Fibroblast of skin of scalp (primary cell): Measurements from ENCODE around the gene HSD17B14. TPM values are rescaled to one million over a fixed set of nuclear protein-coding genes. Genes with fewer than 3 reads are reported as not detected.
"Not testable (repeated sequence)": the region's sequence is repeated elsewhere in the genome, so short reads cannot be mapped to it uniquely, and the experiment has no call there.

ENCODE experiments used
- DNase-seq: peaks from one replicate; pipeline ENCODE4 v3.0.0-alpha.2; 2013
- polyA plus RNA-seq, 2 experiments: library from polyadenylated mRNA; unstranded; fragments of 120-200 nt; gene quantifications; one replicate each; pipeline ENCODE4 v1.2.1, GENCODE V29; 2013; ENCODE audit not compliant: insufficient read length in 2 of 2

Gene HSD17B14
- polyA plus RNA-seq (2013, experiment 1 of 2; ENCODE audit: insufficient read length) = 6.0 TPM
- 7.6 TPM for polyA plus RNA-seq (2013, experiment 2 of 2; ENCODE audit: insufficient read length)

DNA sequence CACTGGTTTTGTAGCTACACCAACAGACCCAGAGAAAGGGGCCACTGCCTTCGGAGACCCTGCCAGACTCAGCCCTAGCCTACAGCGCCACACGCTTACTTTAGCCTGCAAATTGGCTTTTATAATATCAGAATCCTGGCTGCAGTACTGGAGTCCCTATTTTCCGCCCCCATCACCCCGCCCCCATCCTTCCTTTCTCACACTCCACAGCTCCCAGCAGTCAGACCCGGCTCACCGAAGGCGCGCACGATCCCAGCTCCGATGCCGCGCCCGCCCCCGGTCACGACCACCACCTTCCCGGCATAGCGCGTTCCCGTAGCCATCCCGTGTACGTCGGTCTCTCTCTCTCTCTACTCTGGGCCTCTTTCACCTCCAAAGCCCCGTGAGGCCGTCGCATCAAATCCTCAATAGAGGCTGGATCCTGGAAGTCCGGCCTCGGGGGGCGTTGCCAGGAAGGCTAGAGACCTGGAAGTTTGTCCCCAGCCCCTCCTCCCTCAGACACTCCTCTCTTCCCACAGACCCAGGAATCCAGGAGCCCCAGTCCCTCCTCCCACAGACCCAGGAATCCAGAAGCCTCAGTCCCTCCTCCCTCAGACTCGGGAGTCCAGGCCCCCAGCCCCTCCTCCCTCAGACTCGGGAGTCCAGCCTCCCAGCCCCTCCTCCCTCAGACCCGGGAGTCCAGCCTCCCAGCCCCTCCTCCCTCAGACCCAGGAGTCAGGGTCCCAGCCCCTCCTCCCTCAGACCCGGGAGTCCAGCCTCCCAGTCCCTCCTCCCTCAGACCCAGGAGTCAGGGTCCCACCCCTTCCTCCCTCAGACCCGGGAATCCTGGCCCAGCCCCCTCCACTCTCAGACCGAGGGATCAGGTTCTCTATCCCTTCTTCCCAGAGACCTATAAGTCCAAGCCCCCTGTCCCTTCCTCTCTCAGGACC lies at the start of gene HSD17B14:
HSD17B14 (minus strand) TSS at position 403 of the 929 bp plus-strand sequence; CDS start at position 323, 80 bp downstream.
- peak; percentile 68 for DNase-seq

DNA sequence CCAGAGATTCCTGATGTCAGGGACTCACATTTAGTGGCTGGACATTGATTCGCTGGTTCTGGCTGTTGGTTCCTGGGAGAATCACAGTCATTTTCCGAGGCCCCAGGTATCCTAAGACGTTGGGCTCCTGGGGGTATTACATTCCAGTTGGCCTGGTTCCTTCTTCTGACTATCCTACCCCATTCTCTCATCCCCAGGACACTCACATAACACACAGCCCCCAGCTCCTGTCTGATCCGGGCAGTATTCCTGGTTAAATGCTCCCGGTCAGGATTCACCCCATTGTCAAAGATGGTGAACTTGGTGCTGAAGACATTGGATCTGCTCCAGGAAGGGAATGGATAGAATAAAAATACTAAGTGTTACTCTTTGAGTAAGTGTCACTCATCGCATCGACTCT lies 47.4 kb upstream of the HSD17B14 start:
- DNase-seq = no peak

DNA sequence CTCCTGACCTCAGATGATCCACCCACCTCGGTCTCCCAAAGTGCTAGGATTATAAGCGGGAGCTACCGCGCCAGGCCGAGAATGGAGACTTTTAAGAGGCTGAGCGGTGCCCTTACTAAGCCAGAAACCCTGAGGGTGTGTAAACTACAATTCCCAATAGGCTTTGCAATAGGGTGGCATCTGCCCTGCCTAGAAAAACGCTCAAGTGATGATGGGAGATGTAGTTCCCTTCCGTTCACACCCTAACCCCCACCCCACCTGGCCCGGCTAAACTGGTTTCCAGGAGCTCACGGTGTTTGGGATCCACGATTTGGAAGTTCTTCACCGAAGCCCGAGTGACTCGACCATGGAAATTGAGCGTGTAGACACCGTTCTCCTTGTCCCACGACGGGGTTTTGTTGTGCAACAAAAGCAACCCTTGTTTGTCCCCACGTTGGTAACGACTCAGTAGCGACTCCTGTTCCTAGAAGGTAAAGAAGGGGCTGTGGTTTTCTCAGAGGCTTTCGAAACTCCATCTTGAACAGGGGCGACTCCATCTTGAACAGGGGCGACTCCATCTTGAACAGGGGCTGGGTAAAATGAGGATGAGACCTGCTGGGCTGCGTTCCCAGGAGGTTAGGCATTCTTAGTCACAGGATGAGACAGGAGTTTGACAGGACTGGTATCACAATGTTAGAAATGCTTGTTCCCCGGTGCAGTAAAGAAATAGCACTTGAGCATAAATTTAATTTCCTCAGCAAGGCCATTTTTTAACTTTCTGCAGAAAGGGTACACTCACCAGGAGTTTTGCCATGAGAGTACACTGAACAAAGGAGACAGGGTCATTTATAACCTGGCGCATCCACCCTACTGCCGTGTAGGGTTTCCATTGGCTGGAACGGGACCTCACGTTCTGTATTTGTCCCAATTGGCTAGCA lies 45.7 kb upstream of the HSD17B14 start:
- no peak for DNase-seq

DNA sequence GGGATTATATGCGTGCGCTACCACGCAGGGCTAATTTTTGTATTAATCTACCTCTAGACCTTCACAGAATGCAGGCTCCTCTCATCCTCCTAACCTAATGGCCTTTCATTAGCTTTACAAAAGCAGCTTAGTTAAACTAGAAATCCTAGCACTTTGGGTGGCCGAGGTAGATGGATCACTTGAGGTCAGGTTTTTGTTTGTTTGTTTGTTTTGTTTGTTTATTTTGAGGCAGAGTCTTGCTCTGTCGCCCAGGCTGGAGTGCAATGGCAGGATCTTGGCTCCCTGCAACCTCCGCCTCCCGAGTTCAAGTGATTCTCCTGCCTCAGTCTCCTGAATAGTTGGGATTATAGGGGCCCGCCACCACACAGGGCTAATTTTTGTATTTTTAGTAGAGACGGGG lies 43.4 kb upstream of the HSD17B14 start:
- DNase-seq = not testable (repeated sequence)

DNA sequence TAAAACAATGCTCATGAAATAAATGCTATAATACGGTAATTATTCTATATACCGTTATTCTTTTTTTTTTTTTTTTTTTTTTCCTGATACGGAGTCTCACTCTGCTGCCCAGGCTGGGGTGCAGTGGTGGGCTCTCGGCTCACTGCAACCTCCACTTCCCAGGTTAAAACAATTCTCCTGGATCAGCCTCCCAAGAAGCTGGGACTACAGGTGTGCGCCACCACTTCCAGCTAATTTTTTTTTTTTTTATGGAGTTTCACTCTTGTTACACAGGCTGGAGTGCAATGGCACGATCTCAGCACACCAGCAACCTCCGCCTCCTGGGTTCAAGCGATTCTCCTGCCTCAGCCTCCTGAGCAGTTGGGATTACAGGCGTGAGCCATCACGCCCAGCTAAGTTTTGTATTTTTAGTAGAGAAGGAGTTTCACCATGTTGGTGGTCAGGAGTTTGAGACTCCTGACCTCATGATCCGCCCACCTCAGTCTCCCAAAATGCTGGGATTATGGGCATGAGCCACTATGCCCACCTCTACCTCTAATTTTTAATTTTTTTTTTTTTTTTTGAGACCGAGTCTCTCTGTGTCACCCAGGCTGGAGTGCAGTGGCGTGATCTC lies 42.8 kb upstream of the HSD17B14 start:
- DNase-seq = no peak

DNA sequence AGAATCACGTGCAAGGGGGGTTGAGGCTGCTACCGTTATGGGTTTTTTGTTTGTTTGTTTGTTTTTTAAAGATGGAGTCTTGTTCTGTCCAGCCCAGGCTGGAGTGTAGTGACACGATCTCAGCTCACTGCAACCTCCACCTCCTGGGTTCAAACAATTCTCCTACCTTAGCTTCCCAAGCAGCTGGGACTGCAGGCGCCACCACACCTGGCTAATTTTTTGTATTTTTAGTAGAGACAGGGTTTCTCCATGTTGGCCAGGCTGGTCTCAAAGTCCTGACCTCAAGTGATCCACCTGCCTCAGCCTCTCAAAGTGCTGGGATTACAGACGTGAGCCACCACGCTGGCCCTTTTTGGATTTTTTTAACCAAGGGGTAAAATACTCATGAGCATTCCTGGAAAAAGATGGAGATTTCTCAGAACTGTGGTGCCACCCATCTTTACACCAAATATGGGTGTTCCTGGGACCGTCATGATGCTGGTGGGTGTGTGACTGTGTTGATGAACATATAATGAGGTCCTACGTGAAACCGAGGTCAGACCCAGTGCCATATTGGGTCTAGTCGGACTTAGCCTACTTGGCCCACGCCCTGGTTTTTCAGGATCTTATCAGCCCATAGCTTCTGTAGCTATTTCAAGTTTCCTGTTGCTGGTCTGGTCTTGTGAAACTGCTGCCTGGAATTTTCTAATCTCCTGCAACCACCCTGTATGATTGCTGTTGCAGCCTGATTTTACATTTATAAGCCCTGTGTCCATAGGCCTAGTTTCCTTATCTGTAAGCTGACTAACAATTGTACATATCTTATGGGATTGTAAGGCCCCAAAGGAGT lies 42.1 kb upstream of the HSD17B14 start:
- peak; percentile 44 for DNase-seq

DNA sequence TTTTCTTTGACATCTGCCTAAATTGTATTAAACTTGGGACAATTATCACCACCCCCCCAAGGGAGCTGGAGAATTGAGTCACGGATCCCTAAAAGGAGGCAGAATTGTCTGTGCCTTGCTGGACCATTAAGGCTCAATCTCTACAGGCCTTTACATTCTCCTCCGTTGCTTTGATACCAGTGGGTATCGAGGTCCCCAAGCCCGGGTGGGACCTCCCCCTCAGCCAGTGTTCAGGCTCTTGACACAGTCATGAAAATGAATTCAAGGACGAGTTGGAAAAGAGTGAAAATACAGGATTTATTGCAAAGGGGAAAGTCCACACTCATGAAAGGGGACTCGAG lies 41.5 kb upstream of the HSD17B14 start:
- no peak for DNase-seq

DNA sequence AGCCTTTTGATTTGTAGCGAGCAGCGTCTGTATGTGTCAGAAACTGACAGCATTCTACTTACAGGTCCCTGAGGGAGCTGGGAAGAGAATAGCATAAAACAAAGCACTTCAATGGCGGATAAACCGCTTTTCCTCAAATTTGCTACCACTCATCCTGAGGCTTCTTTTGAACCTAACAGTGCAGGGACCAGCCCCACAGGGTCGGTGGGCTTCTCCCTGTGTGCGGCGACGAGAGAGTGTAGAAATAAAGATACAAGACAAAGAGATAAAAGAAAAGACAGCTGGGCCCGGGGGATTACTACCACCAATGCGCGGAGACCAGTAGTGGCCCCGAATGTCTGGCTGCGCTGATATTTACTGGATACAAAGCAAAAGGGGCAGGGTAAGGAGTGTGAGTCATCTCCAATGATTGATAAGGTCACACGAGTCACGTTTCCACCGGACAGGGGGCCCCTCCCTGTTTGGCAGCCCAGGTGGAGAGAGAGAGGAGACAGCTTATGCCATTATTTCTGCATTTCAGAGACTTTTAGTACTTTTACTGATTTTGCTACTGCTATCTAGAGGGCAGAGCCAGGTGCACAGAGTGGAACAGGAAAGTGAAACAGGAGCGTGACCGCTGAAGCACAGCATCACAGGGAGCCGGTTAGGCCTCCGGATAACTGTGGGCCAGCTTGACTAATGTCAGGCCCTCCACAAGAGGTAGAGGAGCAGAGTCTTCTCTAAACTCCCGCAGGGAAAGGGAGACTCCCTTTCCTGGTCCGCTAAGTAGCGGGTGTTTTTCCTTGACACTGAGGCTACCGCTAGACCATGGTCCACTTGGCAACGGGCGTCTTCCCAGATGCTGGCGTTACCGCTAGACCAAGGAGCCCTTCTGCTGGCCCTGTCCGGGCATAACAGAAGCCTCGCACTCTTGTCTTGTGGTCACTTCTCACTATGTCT lies 40.0 kb upstream of the HSD17B14 start:
- DNase-seq = not testable (repeated sequence)

DNA sequence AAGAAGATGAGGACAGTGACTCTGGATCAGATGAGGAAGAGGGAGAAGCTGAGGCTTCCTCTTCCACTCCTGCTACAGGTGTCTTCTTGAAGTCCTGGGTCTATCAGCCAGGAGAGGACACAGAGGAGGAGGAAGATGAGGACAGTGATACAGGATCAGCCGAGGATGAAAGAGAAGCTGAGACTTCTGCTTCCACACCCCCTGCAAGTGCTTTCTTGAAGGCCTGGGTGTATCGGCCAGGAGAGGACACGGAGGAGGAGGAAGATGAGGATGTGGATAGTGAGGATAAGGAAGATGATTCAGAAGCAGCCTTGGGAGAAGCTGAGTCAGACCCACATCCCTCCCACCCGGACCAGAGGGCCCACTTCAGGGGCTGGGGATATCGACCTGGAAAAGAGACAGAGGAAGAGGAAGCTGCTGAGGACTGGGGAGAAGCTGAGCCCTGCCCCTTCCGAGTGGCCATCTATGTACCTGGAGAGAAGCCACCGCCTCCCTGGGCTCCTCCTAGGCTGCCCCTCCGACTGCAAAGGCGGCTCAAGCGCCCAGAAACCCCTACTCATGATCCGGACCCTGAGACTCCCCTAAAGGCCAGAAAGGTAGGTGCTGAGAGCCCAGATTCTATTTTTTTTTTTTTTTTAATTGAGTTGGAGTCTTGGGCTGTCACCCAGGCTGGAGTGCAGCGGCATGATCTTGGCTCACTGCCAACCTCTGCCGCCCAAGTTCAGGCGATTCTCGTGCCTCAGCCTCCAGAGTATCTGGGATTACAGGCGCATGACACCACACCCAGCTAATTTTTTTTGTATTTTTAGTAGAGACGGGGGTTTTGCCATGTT lies 38.2 kb upstream of the HSD17B14 start:
- DNase-seq = peak; percentile 76

DNA sequence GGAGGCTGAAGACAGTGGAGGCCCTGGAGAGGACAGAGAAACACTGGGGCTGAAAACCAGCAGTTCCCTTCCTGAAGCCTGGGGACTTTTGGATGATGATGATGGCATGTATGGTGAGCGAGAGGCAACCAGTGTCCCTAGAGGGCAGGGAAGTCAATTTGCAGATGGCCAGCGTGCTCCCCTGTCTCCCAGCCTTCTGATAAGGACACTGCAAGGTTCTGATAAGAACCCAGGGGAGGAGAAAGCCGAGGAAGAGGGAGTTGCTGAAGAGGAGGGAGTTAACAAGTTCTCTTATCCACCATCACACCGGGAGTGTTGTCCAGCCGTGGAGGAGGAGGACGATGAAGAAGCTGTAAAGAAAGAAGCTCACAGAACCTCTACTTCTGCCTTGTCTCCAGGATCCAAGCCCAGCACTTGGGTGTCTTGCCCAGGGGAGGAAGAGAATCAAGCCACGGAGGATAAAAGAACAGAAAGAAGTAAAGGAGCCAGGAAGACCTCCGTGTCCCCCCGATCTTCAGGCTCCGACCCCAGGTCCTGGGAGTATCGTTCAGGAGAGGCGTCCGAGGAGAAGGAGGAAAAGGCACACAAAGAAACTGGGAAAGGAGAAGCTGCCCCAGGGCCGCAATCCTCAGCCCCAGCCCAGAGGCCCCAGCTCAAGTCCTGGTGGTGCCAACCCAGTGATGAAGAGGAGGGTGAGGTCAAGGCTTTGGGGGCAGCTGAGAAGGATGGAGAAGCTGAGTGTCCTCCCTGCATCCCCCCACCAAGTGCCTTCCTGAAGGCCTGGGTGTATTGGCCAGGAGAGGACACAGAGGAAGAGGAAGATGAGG lies 37.4 kb upstream of the HSD17B14 start:
- DNase-seq = no peak

DNA sequence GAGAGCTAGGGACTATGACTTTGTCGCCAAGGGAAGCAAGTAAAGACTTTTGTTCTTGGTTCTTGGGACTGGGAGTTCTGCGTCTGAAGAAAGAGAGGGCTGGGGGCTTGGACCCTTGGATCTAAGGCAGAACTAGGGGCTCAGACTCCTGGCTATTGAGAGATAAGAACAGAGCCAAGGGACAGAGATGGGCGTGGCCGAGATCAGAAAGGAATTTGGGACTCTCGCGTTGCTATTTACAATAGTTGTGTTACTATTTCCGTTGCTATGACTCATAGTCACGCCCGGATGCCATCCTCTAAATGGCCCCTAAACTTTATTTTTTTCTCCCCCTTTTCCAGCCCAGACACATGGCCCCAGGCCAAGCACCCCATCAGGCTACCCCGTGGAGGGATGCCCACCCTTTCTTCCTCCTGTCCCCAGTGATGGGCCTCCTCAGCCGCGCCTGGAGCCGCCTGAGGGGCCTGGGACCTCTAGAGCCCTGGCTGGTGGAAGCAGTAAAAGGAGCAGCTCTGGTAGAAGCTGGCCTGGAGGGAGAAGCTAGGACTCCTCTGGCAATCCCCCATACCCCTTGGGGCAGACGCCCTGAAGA lies 36.7 kb upstream of the HSD17B14 start:
- peak; percentile 95 for DNase-seq

DNA sequence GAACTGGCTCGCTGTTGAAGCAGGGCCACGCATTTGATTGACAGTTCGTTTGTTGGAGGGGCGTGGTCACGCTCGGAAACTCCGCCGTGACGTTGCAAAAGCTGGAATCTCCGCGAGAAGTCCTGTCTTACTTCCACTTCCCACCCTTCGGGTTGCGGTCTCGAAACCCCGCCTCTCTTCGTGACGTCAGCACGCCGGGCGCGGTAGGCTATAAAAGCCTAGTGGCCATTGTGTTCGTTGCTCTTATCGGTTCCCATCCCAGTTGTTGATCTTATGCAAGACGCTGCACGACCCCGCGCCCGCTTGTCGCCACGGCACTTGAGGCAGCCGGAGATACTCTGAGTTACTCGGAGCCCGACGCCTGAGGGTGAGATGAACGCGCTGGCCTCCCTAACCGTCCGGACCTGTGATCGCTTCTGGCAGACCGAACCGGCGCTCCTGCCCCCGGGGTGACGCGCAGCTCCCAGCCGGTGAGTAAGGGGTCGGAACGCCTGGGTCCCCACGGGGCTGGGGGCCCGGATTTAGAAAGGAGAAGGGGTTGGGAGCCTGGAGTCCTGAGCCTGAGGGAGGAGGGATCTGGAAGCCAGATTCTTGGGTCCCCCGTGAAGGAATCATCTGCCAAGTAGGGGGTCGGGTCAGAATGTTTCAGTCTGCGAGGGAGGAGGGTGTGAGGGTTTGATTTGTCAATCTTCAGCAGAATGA lies 36.0 kb upstream of the HSD17B14 start, which contains the start of gene PPP1R15A:
PPP1R15A (plus strand) TSS at position 240 of the 702 bp plus-strand sequence. CDS start 813 bp downstream, outside the sequence.
- DNase-seq = peak; percentile 97

DNA sequence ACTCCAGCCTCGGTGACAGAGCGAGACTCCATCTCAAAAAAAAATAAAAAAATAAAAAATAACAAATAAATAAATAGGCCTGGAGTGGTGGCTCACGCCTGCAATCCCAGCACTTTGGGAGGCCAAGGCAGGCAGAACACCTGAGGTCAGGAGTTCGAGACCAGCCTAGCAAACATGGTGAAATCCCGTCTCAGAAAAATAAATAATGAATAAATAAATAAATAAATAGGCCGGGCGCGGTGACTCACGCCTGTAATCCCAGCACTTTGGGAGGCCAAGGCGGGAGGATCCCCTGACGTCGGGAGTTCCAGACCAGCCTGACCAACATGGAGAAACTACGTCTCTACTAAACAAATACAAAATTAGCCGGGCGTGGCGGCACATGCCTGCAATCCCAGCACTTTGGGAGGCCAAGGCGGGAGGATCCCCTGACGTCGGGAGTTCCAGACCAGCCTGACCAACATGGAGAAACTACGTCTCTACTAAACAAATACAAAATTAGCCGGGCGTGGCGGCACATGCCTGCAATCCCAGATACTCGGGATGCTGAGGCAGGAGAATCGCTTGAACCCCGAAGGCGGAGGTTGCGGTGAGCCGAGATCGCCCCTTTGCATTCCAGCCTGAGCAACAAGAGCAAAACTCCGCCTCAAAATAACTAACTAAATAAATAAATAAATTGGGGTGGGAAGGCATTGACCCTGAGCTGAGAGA lies 35.3 kb upstream of the HSD17B14 start:
- not testable (repeated sequence) for DNase-seq

DNA sequence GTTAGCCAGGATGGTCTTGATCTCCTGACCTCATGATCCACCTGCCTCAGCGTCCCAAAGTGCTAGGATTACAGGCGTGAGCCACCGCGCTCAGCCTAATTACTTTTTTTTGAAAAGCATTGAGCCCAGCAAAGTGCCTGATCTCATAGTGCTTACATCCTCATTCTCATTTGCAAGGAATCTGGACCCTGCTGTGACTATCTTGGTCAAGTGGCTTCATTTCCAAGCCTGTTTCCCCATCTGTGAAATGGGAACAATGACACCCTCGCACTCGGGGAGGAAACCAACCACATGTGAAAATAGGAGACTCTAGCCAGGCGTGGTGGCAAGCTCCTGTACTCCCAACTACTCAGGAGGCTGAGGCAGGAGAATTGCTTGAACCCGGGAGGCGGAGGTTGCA lies 33.8 kb upstream of the HSD17B14 start:
- DNase-seq = no peak

DNA sequence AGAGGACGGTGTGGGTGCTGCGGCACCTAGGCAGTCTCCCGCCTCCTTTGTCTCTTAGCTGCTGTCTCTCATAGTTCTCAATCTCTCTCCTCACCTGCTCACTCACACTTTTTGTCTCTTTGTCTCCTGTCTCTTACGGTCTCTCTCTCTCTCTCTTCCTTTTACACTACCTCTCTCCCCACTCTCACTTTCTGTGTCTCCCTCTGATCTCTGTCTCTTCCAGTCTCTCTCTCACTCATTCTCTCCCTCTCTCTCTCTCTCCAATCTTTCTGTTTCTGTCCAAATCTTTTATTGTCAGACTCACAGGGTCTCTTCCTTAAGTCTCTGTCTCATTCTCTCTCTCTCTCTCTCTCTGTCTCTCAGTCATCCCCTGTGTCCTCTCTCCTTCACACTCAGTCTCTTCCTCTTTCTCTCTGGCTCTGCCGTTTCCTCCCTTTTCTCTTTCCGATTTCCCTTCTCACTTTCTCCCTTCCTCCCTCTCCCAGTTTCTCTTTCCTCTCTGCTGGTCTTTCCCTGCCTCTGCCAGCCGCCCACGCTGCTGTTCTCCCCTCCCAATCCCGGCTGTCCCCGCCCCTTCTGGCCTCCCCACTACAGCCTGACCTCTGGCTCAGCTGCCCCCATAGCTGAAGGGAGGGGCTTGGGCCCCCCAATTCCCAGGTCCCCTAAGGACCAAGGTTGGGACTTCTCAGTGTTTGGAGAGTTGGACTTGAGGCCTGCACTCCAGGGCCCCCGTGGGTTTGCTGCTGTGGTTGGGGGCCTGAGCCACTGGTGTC lies 32.0 kb upstream of the HSD17B14 start, which contains the start of gene PLEKHA4:
PLEKHA4 (minus strand) TSS at position 504 of the 773 bp plus-strand sequence. CDS start 997 bp downstream, outside the sequence.
- DNase-seq = peak; percentile 53

DNA sequence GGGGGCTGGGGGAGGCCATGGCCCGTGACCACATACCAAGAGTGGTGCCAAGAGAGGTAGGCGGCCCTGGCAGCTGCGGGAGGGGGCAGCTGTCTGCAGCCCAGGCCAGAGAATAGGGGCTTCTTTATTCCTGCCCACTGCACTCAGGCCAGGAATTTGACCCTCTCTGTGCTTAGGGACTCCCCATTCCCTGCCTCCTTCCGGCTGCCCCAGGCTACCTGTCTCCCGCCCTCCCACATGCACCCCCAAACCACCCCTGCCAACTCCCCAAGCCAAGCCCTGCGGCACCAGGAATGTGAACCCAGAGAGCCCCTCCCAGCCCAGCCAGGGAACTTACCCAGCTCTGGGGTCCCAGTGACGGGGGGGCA lies 31.4 kb upstream of the HSD17B14 start:
- DNase-seq = no peak
